WTC11 (cell line): ENCODE data around the gene RASSF3. TPM values are rescaled to one million over a fixed set of nuclear protein-coding genes. Genes with fewer than 3 reads are reported as not detected.

Experiments
- ATAC-seq: fragments of 200-7000 bp; cut with Tn5 transposase; 2 replicates; pipeline ENCODE4 v1.10.0; 2021; ENCODE audit warnings: mild to moderate bottlenecking, moderate library complexity
- CTCF ChIA-PET: fragments of 300-600 bp; sonication (Branson Sonifier 250); formaldehyde crosslinking; loops from one replicate; lab custom pipeline; 2021; ENCODE audit warnings: antibody characterized with exemption; lab: Charles Lee
- POLR2A ChIA-PET: fragments of 350-600 bp; sonication (Branson Sonifier 250); formaldehyde crosslinking; loops from one replicate; lab custom pipeline; 2021; ENCODE audit warnings: antibody characterized with exemption; lab: Charles Lee
- DNase-seq: peaks from one replicate; pipeline ENCODE4 v3.0.0; 2021; ENCODE audit warnings: low spot score
- H3K27ac Mint-ChIP-seq: 2 replicates; pipeline ENCODE4 v1.8.0; 2021; ENCODE audit warnings: mixed read lengths
- H3K27me3 Mint-ChIP-seq: 2 replicates; pipeline ENCODE4 v1.8.0; 2021; ENCODE audit warnings: low read depth, mild to moderate bottlenecking, moderate library complexity, mixed read lengths
- H3K36me3 Mint-ChIP-seq: 2 replicates; pipeline ENCODE4 v1.8.0; 2021; ENCODE audit warnings: mixed read lengths
- H3K4me1 Mint-ChIP-seq: 2 replicates; pipeline ENCODE4 v1.8.0; 2022; ENCODE audit warnings: mixed read lengths
- H3K4me3 Mint-ChIP-seq: 2 replicates; pipeline ENCODE4 v1.8.0; 2021; ENCODE audit warnings: mild to moderate bottlenecking, moderate library complexity, mixed read lengths
- H3K9me3 Mint-ChIP-seq: 2 replicates; pipeline ENCODE4 v1.8.0; 2021; ENCODE audit warnings: mixed read lengths
- ATF1 ChIP-seq: sonication (generic); formaldehyde crosslinking; IDR thresholded peaks from 2 replicates; pipeline ENCODE4 v1.8.1; 2023; ENCODE audit warnings: mild to moderate bottlenecking, moderate library complexity, missing genetic modification reagents
- CREB1 ChIP-seq: sonication (generic); formaldehyde crosslinking; IDR thresholded peaks from 2 replicates; pipeline ENCODE4 v1.8.0; 2023; ENCODE audit warnings: mild to moderate bottlenecking, missing genetic modification reagents
- ETV6 ChIP-seq: sonication (generic); formaldehyde crosslinking; IDR thresholded peaks from 2 replicates; pipeline ENCODE4 v1.8.1; 2022; ENCODE audit warnings: mild to moderate bottlenecking, missing genetic modification reagents
- MXD4 ChIP-seq: fragments of 250-450 bp; sonication (Bioruptor Pico); IDR thresholded peaks from 2 replicates; pipeline ENCODE4 v1.8.0; 2021; ENCODE audit warnings: mild to moderate bottlenecking, moderate library complexity, borderline replicate concordance
- MYBL2 ChIP-seq: sonication (generic); formaldehyde crosslinking; IDR thresholded peaks from 2 replicates; pipeline ENCODE4 v1.8.1; 2023; ENCODE audit warnings: mild to moderate bottlenecking, moderate library complexity, missing genetic modification reagents
- NR3C1 ChIP-seq: sonication (generic); formaldehyde crosslinking; conservative IDR thresholded peaks from 2 replicates; pipeline ENCODE4 v1.8.1; 2023; ENCODE audit warnings: low read depth, mild to moderate bottlenecking, missing genetic modification reagents
- RORB ChIP-seq: fragments of 250-450 bp; sonication (Bioruptor Pico); IDR thresholded peaks from 2 replicates; pipeline ENCODE4 v1.9.0; 2021; ENCODE audit warnings: mild to moderate bottlenecking
- TEAD1 ChIP-seq: sonication (generic); formaldehyde crosslinking; IDR thresholded peaks from 2 replicates; pipeline ENCODE4 v1.8.0; 2022; ENCODE audit warnings: mild to moderate bottlenecking, missing genetic modification reagents
- ZBTB21 ChIP-seq: sonication (generic); formaldehyde crosslinking; IDR thresholded peaks from 2 replicates; pipeline ENCODE4 v1.8.1; 2023; ENCODE audit warnings: mild to moderate bottlenecking, missing genetic modification reagents, borderline replicate concordance
- ZNF121 ChIP-seq: sonication (generic); formaldehyde crosslinking; IDR thresholded peaks from 2 replicates; pipeline ENCODE4 v1.8.0; 2023; ENCODE audit warnings: missing genetic modification reagents
- ZNF219 ChIP-seq: sonication (generic); formaldehyde crosslinking; IDR thresholded peaks from 2 replicates; pipeline ENCODE4 v1.8.0; 2023; ENCODE audit warnings: missing genetic modification reagents, mild to moderate bottlenecking, borderline replicate concordance
- ZNF317 ChIP-seq: sonication (generic); formaldehyde crosslinking; IDR thresholded peaks from 2 replicates; pipeline ENCODE4 v1.8.1; 2023; ENCODE audit warnings: low read depth, mild to moderate bottlenecking, moderate library complexity, missing genetic modification reagents, borderline replicate concordance
- ZNF396 ChIP-seq: fragments of 250-450 bp; sonication (Bioruptor Pico); IDR thresholded peaks from 2 replicates; pipeline ENCODE4 v1.8.0; 2021; ENCODE audit warnings: mild to moderate bottlenecking, moderate library complexity, borderline replicate concordance
- ZNF423 ChIP-seq: fragments of 250-450 bp; sonication (Bioruptor Pico); IDR thresholded peaks from 2 replicates; pipeline ENCODE4 v2.1.2; 2022; ENCODE audit warnings: mild to moderate bottlenecking, moderate library complexity
- ZNF671 ChIP-seq: fragments of 250-450 bp; sonication (Bioruptor Pico); IDR thresholded peaks from 2 replicates; pipeline ENCODE4 v1.8.0; 2021; ENCODE audit warnings: mild to moderate bottlenecking
- total RNA-seq: library from RNA; stranded (reverse); gene quantifications from 3 replicates; pipeline ENCODE4 v1.2.3, GENCODE V29; 2021
- TF ChIP-seq, protein P1 (sequence below): sonication (generic); formaldehyde crosslinking; IDR thresholded peaks from 2 replicates; pipeline ENCODE4 v1.8.1; 2023; ENCODE audit warnings: mild to moderate bottlenecking, missing genetic modification reagents, borderline replicate concordance
- TF ChIP-seq, protein P2 (sequence below): sonication (generic); formaldehyde crosslinking; IDR thresholded peaks from 2 replicates; pipeline ENCODE4 v1.8.0; 2022; ENCODE audit warnings: mild to moderate bottlenecking, missing genetic modification reagents
- TF ChIP-seq, protein P3 (sequence below): sonication (generic); formaldehyde crosslinking; IDR thresholded peaks from 2 replicates; pipeline ENCODE4 v1.8.1; 2022; ENCODE audit warnings: low read depth, mild to moderate bottlenecking, moderate library complexity, missing genetic modification reagents, borderline replicate concordance
- TF ChIP-seq, protein P4 (sequence below): sonication (generic); formaldehyde crosslinking; IDR thresholded peaks from 2 replicates; pipeline ENCODE4 v1.8.0; 2023; ENCODE audit warnings: missing genetic modification reagents
- TF ChIP-seq, protein P5 (sequence below): sonication (generic); formaldehyde crosslinking; IDR thresholded peaks from 2 replicates; pipeline ENCODE4 v1.8.1; 2023; ENCODE audit warnings: mild to moderate bottlenecking, missing genetic modification reagents

RASSF3 gene
- total RNA-seq, 1 experiment from 2014 or later: 54.7 TPM

DNA sequence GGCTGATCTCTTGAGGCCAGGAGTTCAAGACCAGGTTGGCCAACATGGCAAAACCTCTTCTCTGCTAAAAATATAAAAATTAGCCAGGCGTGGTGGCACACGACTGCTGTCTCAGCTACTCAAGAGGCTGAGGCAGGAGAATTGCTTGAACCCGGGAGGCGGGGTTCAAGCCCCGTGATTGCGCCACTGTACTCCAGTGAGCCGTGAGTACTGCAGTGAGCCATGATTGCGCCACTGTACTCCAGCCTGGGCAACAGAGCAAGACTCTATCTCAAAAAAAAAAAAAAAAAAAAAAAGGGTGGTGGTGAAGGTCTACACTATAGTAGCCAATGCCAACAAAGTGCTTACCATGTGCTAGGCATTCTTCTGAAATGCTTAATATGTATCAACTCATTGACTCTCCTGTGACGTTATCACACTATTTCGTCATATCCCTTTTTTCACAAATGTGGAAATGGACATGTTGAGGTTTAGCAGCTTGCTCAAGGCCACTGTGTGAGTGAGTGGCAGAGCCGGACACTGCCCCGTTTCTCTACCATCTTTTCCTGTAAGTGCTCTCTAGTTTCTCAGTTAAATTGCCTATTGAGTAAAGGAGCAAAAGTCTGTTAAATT is 89.3 kb downstream of the RASSF3 start:
- POLR2A ChIA-PET: no interaction called here
- peaks cover 6% of the 10 kb centered on the region for H3K36me3 Mint-ChIP-seq
- H3K27me3 Mint-ChIP-seq: no peaks in the 10 kb centered on the region
- H3K9me3 Mint-ChIP-seq: no peaks in the 10 kb centered on the region
- DNase-seq (no peak), ATAC-seq (no peak)
- no peak overlapping the region for H3K4me3 Mint-ChIP-seq
- peaks cover 12% of the 10 kb centered on the region for H3K4me1 Mint-ChIP-seq
- TF ChIP-seq ZNF317 (no peak), MYBL2 (CRISPR knock-in tag) (no peak), NR3C1 (CRISPR knock-in tag) (no peak), CREB1 (CRISPR knock-in tag) (no peak), ETV6 (CRISPR knock-in tag) (no peak), ZNF121 (CRISPR knock-in tag) (no peak), MXD4 (no peak), ZNF219 (CRISPR knock-in tag) (no peak), ZNF423 (CRISPR knock-in tag) (no peak)
- TF ChIP-seq, all 79 proteins: peak for 0
- no peak overlapping the region for H3K27ac Mint-ChIP-seq
- CTCF ChIA-PET: no interaction called here

DNA sequence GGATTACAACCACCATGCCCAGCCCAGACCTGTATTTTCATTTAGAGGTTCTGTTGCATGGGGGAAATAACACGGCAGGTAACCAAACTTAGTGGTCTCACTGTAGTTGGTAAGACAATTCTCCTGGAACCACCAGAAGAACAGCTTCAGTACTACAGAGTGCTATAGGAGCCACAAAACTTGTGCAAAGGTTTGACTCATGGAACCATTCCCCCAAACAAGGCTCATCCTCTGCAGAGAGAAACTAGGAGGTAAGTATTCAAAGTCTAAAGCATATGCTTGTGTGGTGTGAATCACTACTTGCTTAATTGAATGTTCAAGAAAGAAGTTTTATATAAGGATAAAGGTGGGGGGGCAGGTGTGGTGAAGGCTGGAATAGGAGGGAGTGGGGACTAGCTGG is 90.2 kb downstream of the RASSF3 start:
- peaks cover 6% of the 10 kb centered on the region for H3K36me3 Mint-ChIP-seq
- no peak for ATAC-seq

More for the DNA sequence above, 90.2 kb downstream of the RASSF3 start:
- TF ChIP-seq, protein P1, sequence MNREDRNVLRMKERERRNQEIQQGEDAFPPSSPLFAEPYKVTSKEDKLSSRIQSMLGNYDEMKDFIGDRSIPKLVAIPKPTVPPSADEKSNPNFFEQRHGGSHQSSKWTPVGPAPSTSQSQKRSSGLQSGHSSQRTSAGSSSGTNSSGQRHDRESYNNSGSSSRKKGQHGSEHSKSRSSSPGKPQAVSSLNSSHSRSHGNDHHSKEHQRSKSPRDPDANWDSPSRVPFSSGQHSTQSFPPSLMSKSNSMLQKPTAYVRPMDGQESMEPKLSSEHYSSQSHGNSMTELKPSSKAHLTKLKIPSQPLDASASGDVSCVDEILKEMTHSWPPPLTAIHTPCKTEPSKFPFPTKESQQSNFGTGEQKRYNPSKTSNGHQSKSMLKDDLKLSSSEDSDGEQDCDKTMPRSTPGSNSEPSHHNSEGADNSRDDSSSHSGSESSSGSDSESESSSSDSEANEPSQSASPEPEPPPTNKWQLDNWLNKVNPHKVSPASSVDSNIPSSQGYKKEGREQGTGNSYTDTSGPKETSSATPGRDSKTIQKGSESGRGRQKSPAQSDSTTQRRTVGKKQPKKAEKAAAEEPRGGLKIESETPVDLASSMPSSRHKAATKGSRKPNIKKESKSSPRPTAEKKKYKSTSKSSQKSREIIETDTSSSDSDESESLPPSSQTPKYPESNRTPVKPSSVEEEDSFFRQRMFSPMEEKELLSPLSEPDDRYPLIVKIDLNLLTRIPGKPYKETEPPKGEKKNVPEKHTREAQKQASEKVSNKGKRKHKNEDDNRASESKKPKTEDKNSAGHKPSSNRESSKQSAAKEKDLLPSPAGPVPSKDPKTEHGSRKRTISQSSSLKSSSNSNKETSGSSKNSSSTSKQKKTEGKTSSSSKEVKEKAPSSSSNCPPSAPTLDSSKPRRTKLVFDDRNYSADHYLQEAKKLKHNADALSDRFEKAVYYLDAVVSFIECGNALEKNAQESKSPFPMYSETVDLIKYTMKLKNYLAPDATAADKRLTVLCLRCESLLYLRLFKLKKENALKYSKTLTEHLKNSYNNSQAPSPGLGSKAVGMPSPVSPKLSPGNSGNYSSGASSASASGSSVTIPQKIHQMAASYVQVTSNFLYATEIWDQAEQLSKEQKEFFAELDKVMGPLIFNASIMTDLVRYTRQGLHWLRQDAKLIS: no peak
- TF ChIP-seq, protein P2, sequence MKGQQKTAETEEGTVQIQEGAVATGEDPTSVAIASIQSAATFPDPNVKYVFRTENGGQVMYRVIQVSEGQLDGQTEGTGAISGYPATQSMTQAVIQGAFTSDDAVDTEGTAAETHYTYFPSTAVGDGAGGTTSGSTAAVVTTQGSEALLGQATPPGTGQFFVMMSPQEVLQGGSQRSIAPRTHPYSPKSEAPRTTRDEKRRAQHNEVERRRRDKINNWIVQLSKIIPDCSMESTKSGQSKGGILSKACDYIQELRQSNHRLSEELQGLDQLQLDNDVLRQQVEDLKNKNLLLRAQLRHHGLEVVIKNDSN (CRISPR knock-in tag): no peak
- no peak for TF ChIP-seq MXD4
- no peak for TF ChIP-seq ZNF671 (CRISPR knock-in tag)
- no peak for TF ChIP-seq ATF1 (CRISPR knock-in tag)
- TF ChIP-seq ZNF396 (CRISPR knock-in tag): no peak
- TF ChIP-seq TEAD1 (CRISPR knock-in tag): no peak
- TF ChIP-seq RORB (CRISPR knock-in tag): no peak
- TF ChIP-seq, protein P3, sequence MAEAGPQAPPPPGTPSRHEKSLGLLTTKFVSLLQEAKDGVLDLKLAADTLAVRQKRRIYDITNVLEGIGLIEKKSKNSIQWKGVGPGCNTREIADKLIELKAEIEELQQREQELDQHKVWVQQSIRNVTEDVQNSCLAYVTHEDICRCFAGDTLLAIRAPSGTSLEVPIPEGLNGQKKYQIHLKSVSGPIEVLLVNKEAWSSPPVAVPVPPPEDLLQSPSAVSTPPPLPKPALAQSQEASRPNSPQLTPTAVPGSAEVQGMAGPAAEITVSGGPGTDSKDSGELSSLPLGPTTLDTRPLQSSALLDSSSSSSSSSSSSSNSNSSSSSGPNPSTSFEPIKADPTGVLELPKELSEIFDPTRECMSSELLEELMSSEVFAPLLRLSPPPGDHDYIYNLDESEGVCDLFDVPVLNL (CRISPR knock-in tag): no peak
- TF ChIP-seq, protein P4, sequence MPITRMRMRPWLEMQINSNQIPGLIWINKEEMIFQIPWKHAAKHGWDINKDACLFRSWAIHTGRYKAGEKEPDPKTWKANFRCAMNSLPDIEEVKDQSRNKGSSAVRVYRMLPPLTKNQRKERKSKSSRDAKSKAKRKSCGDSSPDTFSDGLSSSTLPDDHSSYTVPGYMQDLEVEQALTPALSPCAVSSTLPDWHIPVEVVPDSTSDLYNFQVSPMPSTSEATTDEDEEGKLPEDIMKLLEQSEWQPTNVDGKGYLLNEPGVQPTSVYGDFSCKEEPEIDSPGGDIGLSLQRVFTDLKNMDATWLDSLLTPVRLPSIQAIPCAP (CRISPR knock-in tag): no peak
- no peak for TF ChIP-seq ZBTB21 (CRISPR knock-in tag)
- TF ChIP-seq, protein P5, sequence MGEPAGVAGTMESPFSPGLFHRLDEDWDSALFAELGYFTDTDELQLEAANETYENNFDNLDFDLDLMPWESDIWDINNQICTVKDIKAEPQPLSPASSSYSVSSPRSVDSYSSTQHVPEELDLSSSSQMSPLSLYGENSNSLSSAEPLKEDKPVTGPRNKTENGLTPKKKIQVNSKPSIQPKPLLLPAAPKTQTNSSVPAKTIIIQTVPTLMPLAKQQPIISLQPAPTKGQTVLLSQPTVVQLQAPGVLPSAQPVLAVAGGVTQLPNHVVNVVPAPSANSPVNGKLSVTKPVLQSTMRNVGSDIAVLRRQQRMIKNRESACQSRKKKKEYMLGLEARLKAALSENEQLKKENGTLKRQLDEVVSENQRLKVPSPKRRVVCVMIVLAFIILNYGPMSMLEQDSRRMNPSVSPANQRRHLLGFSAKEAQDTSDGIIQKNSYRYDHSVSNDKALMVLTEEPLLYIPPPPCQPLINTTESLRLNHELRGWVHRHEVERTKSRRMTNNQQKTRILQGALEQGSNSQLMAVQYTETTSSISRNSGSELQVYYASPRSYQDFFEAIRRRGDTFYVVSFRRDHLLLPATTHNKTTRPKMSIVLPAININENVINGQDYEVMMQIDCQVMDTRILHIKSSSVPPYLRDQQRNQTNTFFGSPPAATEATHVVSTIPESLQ: no peak
- TF ChIP-seq, all 79 proteins: peak for 0
- ChIA-PET CTCF (interaction anchor here (1.3 kb wide), 1 partner anchor 151 kb away, joined by 5 read pairs; no protein-coding TSS in a partner anchor), POLR2A (no interaction called here)
- Mint-ChIP-seq H3K27ac (no peak overlapping the region), H3K9me3 (no peaks in the 10 kb centered on the region), H3K4me3 (no peak overlapping the region), H3K27me3 (no peaks in the 10 kb centered on the region), H3K4me1 (peaks cover 5% of the 10 kb centered on the region)
- no peak for DNase-seq
